ENCODE data around the gene RANBP3L. TPM values are rescaled to one million over a fixed set of nuclear protein-coding genes. Genes with fewer than 3 reads are reported as not detected.
"Not testable (repeated sequence)": the region's sequence is repeated elsewhere in the genome, so short reads cannot be mapped to it uniquely, and the experiment has no call there.

Gene RANBP3L
- total and polyA plus RNA-seq, 5 donors from 2014 or later = not detected

GRCh38 chr5:36300927-36301540 is 668 bp downstream of the RANBP3L start:
- H3K4me3 ChIP-seq (ENCODE audit: low read depth, low read length) = no peak overlapping the region
- Mint-ChIP-seq H3K4me1 (peaks cover 0 to 5% (median 1%) of the 10 kb centered on the region in 4 donors), H3K36me3 (no peaks in the 10 kb centered on the region), H3K27ac (peak overlapping the region in 1 of 3 donors; percentile 17), H3K9me3 (peaks cover 0 to 1% (median 0%) of the 10 kb centered on the region in 7 donors), H3K4me3 (no peak overlapping the region), H3K27me3 (peaks cover 29% of the 10 kb centered on the region)
- no peaks in the 10 kb centered on the region for H3K36me3 ChIP-seq (ENCODE audit: control insufficient read depth, insufficient read depth, low read length)
- DNase-seq = no peak
- ATAC-seq (ENCODE audit: low read depth in 2 of 2) = no peak
- no peaks in the 10 kb centered on the region for H3K9me3 ChIP-seq (ENCODE audit: control insufficient read depth in 2 of 2, low read length in 2 of 2)
- H3K27ac ChIP-seq (ENCODE audit: insufficient read depth, low read length, poor library complexity, severe bottlenecking) = no peak overlapping the region
- H3K27me3 ChIP-seq (ENCODE audit: control insufficient read depth, insufficient read depth, low read length) = peaks cover 17% of the 10 kb centered on the region
- H3K4me1 ChIP-seq (ENCODE audit: control insufficient read depth, insufficient read depth, low read length, poor library complexity, severe bottlenecking) = no peaks in the 10 kb centered on the region

- H3K36me3 Mint-ChIP-seq = no peaks in the 10 kb centered on the region
- Histone ChIP-seq H3K9me3 (ENCODE audit: control insufficient read depth in 2 of 2, low read length in 2 of 2) (no peaks in the 10 kb centered on the region), H3K4me1 (ENCODE audit: control insufficient read depth, insufficient read depth, low read length, poor library complexity, severe bottlenecking) (no peaks in the 10 kb centered on the region), H3K27me3 (ENCODE audit: control insufficient read depth, insufficient read depth, low read length) (peaks cover 16% of the 10 kb centered on the region), H3K36me3 (ENCODE audit: control insufficient read depth, insufficient read depth, low read length) (no peaks in the 10 kb centered on the region), H3K4me3 (ENCODE audit: low read depth, low read length) (no peak overlapping the region), H3K27ac (ENCODE audit: insufficient read depth, low read length, poor library complexity, severe bottlenecking) (no peak overlapping the region)
- H3K27ac Mint-ChIP-seq = no peak overlapping the region
- ATAC-seq (ENCODE audit: low read depth in 2 of 2) (no peak), DNase-seq (no peak)
- peaks cover 0 to 2% (median 1%) of the 10 kb centered on the region in 4 donors for H3K4me1 Mint-ChIP-seq
- H3K27me3 Mint-ChIP-seq = peaks cover 31% of the 10 kb centered on the region
- peaks cover 0 to 4% (median 0%) of the 10 kb centered on the region in 7 donors for H3K9me3 Mint-ChIP-seq
- H3K4me3 Mint-ChIP-seq = no peak overlapping the region
Measured at GRCh38 chr5:36300191-36300926, 1.3 kb downstream of the RANBP3L start.

GRCh38 chr5:36298552-36298951 is 3.1 kb downstream of the RANBP3L start:
- Histone ChIP-seq H3K4me1 (ENCODE audit: control insufficient read depth, insufficient read depth, low read length, poor library complexity, severe bottlenecking) (no peaks in the 10 kb centered on the region), H3K9me3 (ENCODE audit: control insufficient read depth in 2 of 2, low read length in 2 of 2) (no peaks in the 10 kb centered on the region), H3K4me3 (ENCODE audit: low read depth, low read length) (no peak overlapping the region), H3K27ac (ENCODE audit: insufficient read depth, low read length, poor library complexity, severe bottlenecking) (no peak overlapping the region), H3K36me3 (ENCODE audit: control insufficient read depth, insufficient read depth, low read length) (no peaks in the 10 kb centered on the region), H3K27me3 (ENCODE audit: control insufficient read depth, insufficient read depth, low read length) (peaks cover 8% of the 10 kb centered on the region)
- ATAC-seq (ENCODE audit: low read depth in 2 of 2) (no peak), DNase-seq (no peak)
- no peaks in the 10 kb centered on the region for H3K36me3 Mint-ChIP-seq
- H3K9me3 Mint-ChIP-seq = peaks cover 0 to 4% (median 0%) of the 10 kb centered on the region in 7 donors
- no peak overlapping the region for H3K27ac Mint-ChIP-seq
- no peak overlapping the region for H3K4me3 Mint-ChIP-seq
- H3K4me1 Mint-ChIP-seq = peaks cover 0 to 2% (median 1%) of the 10 kb centered on the region in 4 donors
- H3K27me3 Mint-ChIP-seq = peaks cover 26% of the 10 kb centered on the region

- peaks cover 8% of the 10 kb centered on the region for H3K27me3 ChIP-seq (ENCODE audit: control insufficient read depth, insufficient read depth, low read length)
- no peak overlapping the region for H3K4me3 ChIP-seq (ENCODE audit: low read depth, low read length)
- Mint-ChIP-seq H3K36me3 (no peaks in the 10 kb centered on the region), H3K4me1 (peaks cover 0 to 2% (median 1%) of the 10 kb centered on the region in 4 donors), H3K4me3 (no peak overlapping the region), H3K9me3 (peaks cover 0 to 4% (median 0%) of the 10 kb centered on the region in 7 donors), H3K27me3 (peaks cover 24% of the 10 kb centered on the region), H3K27ac (no peak overlapping the region)
- no peaks in the 10 kb centered on the region for H3K9me3 ChIP-seq (ENCODE audit: control insufficient read depth in 2 of 2, low read length in 2 of 2)
- DNase-seq = no peak
- no peak for ATAC-seq (ENCODE audit: low read depth in 2 of 2)
- H3K4me1 ChIP-seq (ENCODE audit: control insufficient read depth, insufficient read depth, low read length, poor library complexity, severe bottlenecking) = no peaks in the 10 kb centered on the region
- H3K27ac ChIP-seq (ENCODE audit: insufficient read depth, low read length, poor library complexity, severe bottlenecking) = no peak overlapping the region
- no peaks in the 10 kb centered on the region for H3K36me3 ChIP-seq (ENCODE audit: control insufficient read depth, insufficient read depth, low read length)
Measured at GRCh38 chr5:36297653-36298052, 4.0 kb downstream of the RANBP3L start.

- H3K9me3 Mint-ChIP-seq = no peaks in the 10 kb centered on the region
Measured at GRCh38 chr5:36285837-36286615, 15.7 kb downstream of the RANBP3L start.

GRCh38 chr5:36283775-36284174 is 17.9 kb downstream of the RANBP3L start:
- ATAC-seq (ENCODE audit: low read depth in 2 of 2); H3K4me1 Mint-ChIP-seq; H3K36me3 ChIP-seq (ENCODE audit: control insufficient read depth, insufficient read depth, low read length); H3K9me3 Mint-ChIP-seq; H3K4me3 Mint-ChIP-seq; H3K4me1 ChIP-seq (ENCODE audit: control insufficient read depth, insufficient read depth, low read length, poor library complexity, severe bottlenecking); H3K9me3 ChIP-seq (ENCODE audit: control insufficient read depth in 2 of 2, low read length in 2 of 2); DNase-seq; H3K4me3 ChIP-seq (ENCODE audit: low read depth, low read length); H3K27ac ChIP-seq (ENCODE audit: insufficient read depth, low read length, poor library complexity, severe bottlenecking); H3K27ac Mint-ChIP-seq; H3K36me3 Mint-ChIP-seq; H3K27me3 ChIP-seq (ENCODE audit: control insufficient read depth, insufficient read depth, low read length): not testable (repeated sequence)
- peaks cover 18% of the 10 kb centered on the region for H3K27me3 Mint-ChIP-seq

More at GRCh38 chr5:36285837-36286615, 15.7 kb downstream of the RANBP3L start:
- ATAC-seq (ENCODE audit: low read depth in 2 of 2) (no peak), DNase-seq (no peak)
- H3K4me3 Mint-ChIP-seq = no peak overlapping the region
- Histone ChIP-seq H3K27ac (ENCODE audit: insufficient read depth, low read length, poor library complexity, severe bottlenecking) (no peak overlapping the region), H3K36me3 (ENCODE audit: control insufficient read depth, insufficient read depth, low read length) (no peaks in the 10 kb centered on the region), H3K27me3 (ENCODE audit: control insufficient read depth, insufficient read depth, low read length) (peaks cover 3% of the 10 kb centered on the region), H3K4me1 (ENCODE audit: control insufficient read depth, insufficient read depth, low read length, poor library complexity, severe bottlenecking) (no peaks in the 10 kb centered on the region), H3K4me3 (ENCODE audit: low read depth, low read length) (no peak overlapping the region), H3K9me3 (ENCODE audit: control insufficient read depth in 2 of 2, low read length in 2 of 2) (no peaks in the 10 kb centered on the region)
- no peaks in the 10 kb centered on the region for H3K36me3 Mint-ChIP-seq
- H3K4me1 Mint-ChIP-seq = no peaks in the 10 kb centered on the region
- no peak overlapping the region for H3K27ac Mint-ChIP-seq
- peaks cover 12% of the 10 kb centered on the region for H3K27me3 Mint-ChIP-seq

GRCh38 chr5:36281626-36282025 is 20.1 kb downstream of the RANBP3L start:
- H3K4me1 Mint-ChIP-seq = no peaks in the 10 kb centered on the region
- H3K4me3 Mint-ChIP-seq = no peak overlapping the region
- Histone ChIP-seq H3K4me3 (ENCODE audit: low read depth, low read length) (no peak overlapping the region), H3K27ac (ENCODE audit: insufficient read depth, low read length, poor library complexity, severe bottlenecking) (no peak overlapping the region), H3K4me1 (ENCODE audit: control insufficient read depth, insufficient read depth, low read length, poor library complexity, severe bottlenecking) (no peaks in the 10 kb centered on the region), H3K36me3 (ENCODE audit: control insufficient read depth, insufficient read depth, low read length) (no peaks in the 10 kb centered on the region), H3K9me3 (ENCODE audit: control insufficient read depth in 2 of 2, low read length in 2 of 2) (no peaks in the 10 kb centered on the region), H3K27me3 (ENCODE audit: control insufficient read depth, insufficient read depth, low read length) (peaks cover 3% of the 10 kb centered on the region)
- H3K36me3 Mint-ChIP-seq = no peaks in the 10 kb centered on the region
- peaks cover 13% of the 10 kb centered on the region for H3K27me3 Mint-ChIP-seq
- DNase-seq (no peak), ATAC-seq (ENCODE audit: low read depth in 2 of 2) (no peak)
- no peak overlapping the region for H3K27ac Mint-ChIP-seq
- H3K9me3 Mint-ChIP-seq = peaks cover 0 to 2% (median 0%) of the 10 kb centered on the region in 7 donors

Measured in CD4-positive, CD25-positive, alpha-beta regulatory T cell (primary cell).